Measurements from ENCODE around the gene RNF186.

The RNF186 gene

DNA sequence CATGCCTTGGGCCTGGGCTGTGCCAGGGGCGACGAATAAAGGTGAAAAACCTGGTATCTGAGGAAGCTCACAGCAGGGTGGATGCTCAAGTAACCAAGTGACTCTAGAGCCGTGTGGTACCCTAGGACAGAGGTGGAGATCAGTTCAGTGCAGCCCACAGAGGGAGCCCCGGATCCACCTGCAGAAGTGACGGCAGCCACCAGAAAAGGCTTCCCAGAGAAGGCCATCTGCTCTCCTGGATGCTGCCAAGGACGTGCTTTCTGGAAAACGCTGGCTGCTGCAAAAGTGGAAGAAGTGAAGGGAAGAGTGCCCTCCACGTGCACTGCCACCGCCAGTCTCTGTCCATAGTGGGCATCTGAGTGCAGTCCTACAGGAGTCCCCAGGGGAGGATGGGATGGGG is 43.0 kb downstream of the RNF186 start:
- Histone ChIP-seq H3K9me2 (replicated peaks; ENCODE audit: low read depth, low read length) (no peaks in the 10 kb centered on the region), H3K4me1 (ENCODE audit: insufficient read depth, low read length, poor library complexity, severe bottlenecking) (no peaks in the 10 kb centered on the region), H3K4me2 (ENCODE audit: low read depth, low read length, poor library complexity, severe bottlenecking) (no peak overlapping the region), H3K27me3 (ENCODE audit: insufficient read depth, low read length, poor library complexity, severe bottlenecking) (no peaks in the 10 kb centered on the region), H3K4me3 (ENCODE audit: low read length, poor library complexity, severe bottlenecking) (no peak overlapping the region), H3K36me3 (ENCODE audit: insufficient read depth, low read length) (no peaks in the 10 kb centered on the region), H2AFZ (ENCODE audit: low read length) (no peak overlapping the region), H3K9me3 (ENCODE audit: insufficient read depth, low read depth, low read length) (no peaks in the 10 kb centered on the region), H3K9ac (ENCODE audit: low read depth, low read length, poor library complexity, severe bottlenecking) (no peak overlapping the region), H4K20me1 (ENCODE audit: insufficient read depth, low read length, poor library complexity, severe bottlenecking) (no peaks in the 10 kb centered on the region), H3F3A (ENCODE audit: low read depth) (no peaks in the 10 kb centered on the region), H3K79me2 (ENCODE audit: insufficient read depth, low read length) (no peaks in the 10 kb centered on the region)
- TF ChIP-seq, protein P1, sequence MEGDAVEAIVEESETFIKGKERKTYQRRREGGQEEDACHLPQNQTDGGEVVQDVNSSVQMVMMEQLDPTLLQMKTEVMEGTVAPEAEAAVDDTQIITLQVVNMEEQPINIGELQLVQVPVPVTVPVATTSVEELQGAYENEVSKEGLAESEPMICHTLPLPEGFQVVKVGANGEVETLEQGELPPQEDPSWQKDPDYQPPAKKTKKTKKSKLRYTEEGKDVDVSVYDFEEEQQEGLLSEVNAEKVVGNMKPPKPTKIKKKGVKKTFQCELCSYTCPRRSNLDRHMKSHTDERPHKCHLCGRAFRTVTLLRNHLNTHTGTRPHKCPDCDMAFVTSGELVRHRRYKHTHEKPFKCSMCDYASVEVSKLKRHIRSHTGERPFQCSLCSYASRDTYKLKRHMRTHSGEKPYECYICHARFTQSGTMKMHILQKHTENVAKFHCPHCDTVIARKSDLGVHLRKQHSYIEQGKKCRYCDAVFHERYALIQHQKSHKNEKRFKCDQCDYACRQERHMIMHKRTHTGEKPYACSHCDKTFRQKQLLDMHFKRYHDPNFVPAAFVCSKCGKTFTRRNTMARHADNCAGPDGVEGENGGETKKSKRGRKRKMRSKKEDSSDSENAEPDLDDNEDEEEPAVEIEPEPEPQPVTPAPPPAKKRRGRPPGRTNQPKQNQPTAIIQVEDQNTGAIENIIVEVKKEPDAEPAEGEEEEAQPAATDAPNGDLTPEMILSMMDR (conservative IDR thresholded peaks at IDR 0.05; ENCODE audit: low read length) = no peak
- TF ChIP-seq EZH2phosphoT487 (IDR thresholded peaks at IDR 0.05; ENCODE audit: borderline replicate concordance) = no peak

DNA sequence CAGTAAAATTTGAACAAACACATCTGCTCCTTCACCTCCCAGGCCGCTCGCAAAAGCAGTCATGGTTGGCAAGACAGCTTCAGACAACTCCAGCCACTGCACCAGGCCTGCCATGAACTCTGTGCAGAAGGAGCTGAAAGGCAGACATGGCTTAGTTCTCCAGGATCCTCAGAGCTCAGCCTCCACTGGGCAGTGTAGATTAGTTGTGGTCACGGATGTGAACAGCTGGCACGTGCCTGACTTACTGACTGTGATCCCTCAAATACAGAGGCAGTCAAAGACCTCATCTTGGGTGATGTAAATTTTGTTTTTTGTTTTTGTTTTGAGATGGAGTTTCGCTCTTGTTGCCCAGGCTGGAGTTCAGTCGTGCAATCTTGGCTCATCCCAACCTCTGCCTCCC is 43.7 kb downstream of the RNF186 start:
- H3F3A ChIP-seq (ENCODE audit: low read depth) = no peaks in the 10 kb centered on the region
- no peak overlapping the region for H3K4me2 ChIP-seq (ENCODE audit: low read depth, low read length, poor library complexity, severe bottlenecking)
- no peak overlapping the region for H3K9ac ChIP-seq (ENCODE audit: low read depth, low read length, poor library complexity, severe bottlenecking)
- TF ChIP-seq, protein P1 (conservative IDR thresholded peaks at IDR 0.05; ENCODE audit: low read length) = no peak
- TF ChIP-seq EZH2phosphoT487 (IDR thresholded peaks at IDR 0.05; ENCODE audit: borderline replicate concordance) = no peak
- no peaks in the 10 kb centered on the region for H3K79me2 ChIP-seq (ENCODE audit: insufficient read depth, low read length)
- no peak overlapping the region for H2AFZ ChIP-seq (ENCODE audit: low read length)
- no peaks in the 10 kb centered on the region for H3K9me2 ChIP-seq (replicated peaks; ENCODE audit: low read depth, low read length)
- no peaks in the 10 kb centered on the region for H3K9me3 ChIP-seq (ENCODE audit: insufficient read depth, low read depth, low read length)
- H3K4me1 ChIP-seq (ENCODE audit: insufficient read depth, low read length, poor library complexity, severe bottlenecking) = no peaks in the 10 kb centered on the region
- no peaks in the 10 kb centered on the region for H4K20me1 ChIP-seq (ENCODE audit: insufficient read depth, low read length, poor library complexity, severe bottlenecking)
- no peak overlapping the region for H3K4me3 ChIP-seq (ENCODE audit: low read length, poor library complexity, severe bottlenecking)
- H3K27me3 ChIP-seq (ENCODE audit: insufficient read depth, low read length, poor library complexity, severe bottlenecking) = no peaks in the 10 kb centered on the region
- H3K36me3 ChIP-seq (ENCODE audit: insufficient read depth, low read length) = no peaks in the 10 kb centered on the region

DNA sequence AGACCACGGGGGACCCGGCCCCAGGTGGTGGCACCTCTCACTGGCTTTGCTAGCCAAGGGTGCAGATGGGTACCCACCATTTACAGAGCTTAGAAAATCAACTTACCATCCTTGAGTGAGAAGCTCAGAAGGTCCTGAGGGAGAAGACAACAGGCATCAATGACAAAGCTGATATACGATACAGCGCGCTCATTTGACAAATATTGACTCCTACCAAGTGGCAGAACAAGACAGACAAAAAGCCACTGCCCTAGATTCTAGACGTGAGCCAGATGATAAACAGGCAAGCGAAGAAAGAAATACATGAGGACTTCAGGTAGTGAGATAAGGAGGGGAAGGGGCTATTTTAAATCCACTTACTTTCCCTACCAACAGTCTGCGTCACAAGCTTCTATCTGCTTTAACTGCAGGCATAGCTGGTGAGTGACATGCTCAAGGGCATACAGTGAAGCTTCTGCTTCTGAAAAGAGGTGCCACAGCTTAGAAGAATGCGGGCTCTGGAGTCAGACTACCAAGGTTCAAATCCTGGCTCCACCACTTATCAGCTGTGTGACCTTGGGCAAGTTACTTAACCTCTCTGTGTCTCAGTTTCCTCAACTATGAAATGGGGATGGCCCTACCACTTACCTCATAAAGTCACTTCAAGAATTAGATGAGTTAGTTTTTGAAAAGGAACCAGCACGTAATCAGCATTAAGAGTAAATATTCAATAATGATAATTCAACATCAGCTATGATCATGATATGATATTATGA is 44.5 kb downstream of the RNF186 start:
- H3K4me1 ChIP-seq (ENCODE audit: insufficient read depth, low read length, poor library complexity, severe bottlenecking) = no peaks in the 10 kb centered on the region
- no peak overlapping the region for H3K4me3 ChIP-seq (ENCODE audit: low read length, poor library complexity, severe bottlenecking)
- no peaks in the 10 kb centered on the region for H3K36me3 ChIP-seq (ENCODE audit: insufficient read depth, low read length)
- no peaks in the 10 kb centered on the region for H3K9me2 ChIP-seq (replicated peaks; ENCODE audit: low read depth, low read length)
- H3K9me3 ChIP-seq (ENCODE audit: insufficient read depth, low read depth, low read length) = no peaks in the 10 kb centered on the region
- H4K20me1 ChIP-seq (ENCODE audit: insufficient read depth, low read length, poor library complexity, severe bottlenecking) = no peaks in the 10 kb centered on the region
- H2AFZ ChIP-seq (ENCODE audit: low read length) = no peak overlapping the region
- TF ChIP-seq EZH2phosphoT487 (IDR thresholded peaks at IDR 0.05; ENCODE audit: borderline replicate concordance) = no peak
- no peak overlapping the region for H3K4me2 ChIP-seq (ENCODE audit: low read depth, low read length, poor library complexity, severe bottlenecking)
- no peak overlapping the region for H3K9ac ChIP-seq (ENCODE audit: low read depth, low read length, poor library complexity, severe bottlenecking)
- no peaks in the 10 kb centered on the region for H3K79me2 ChIP-seq (ENCODE audit: insufficient read depth, low read length)
- H3F3A ChIP-seq (ENCODE audit: low read depth) = no peaks in the 10 kb centered on the region
- H3K27me3 ChIP-seq (ENCODE audit: insufficient read depth, low read length, poor library complexity, severe bottlenecking) = no peaks in the 10 kb centered on the region
